MCF 10A (cell line): Measurements from ENCODE around the gene ITPRIP. TPM values are rescaled to one million over a fixed set of nuclear protein-coding genes. Genes with fewer than 3 reads are reported as not detected.
A peak's percentile ranks its signal among the peaks of the same experiment; 100 is the strongest.

Experiments
- BruUV-seq: library from RNA; stranded (reverse); fragments of 400-500 nt; replicated peaks from 2 replicates; lab custom pipeline; 2021; lab: Mats Ljungman, UMichigan
- CTCF ChIA-PET: fragments of 300-600 bp; sonication (Branson Sonifier 250); formaldehyde crosslinking; extraction: SDS; loops from one replicate; lab custom pipeline; 2021; ENCODE audit warnings: antibody characterized with exemption, inconsistent platforms; lab: Yijun Ruan, JAX
- POLR2A ChIA-PET: fragments of 300-600, 350-650 bp; sonication (Branson Sonifier 250); formaldehyde crosslinking; extraction: SDS; loops from one replicate; lab custom pipeline; 2020; ENCODE audit warnings: antibody characterized with exemption, inconsistent platforms; lab: Yijun Ruan, JAX
- DNase-seq: peaks from one replicate; pipeline ENCODE4 v3.0.0-alpha.2; 2018; ENCODE audit not compliant: unreplicated experiment
- H3K27ac Mint-ChIP-seq: one replicate; pipeline ENCODE4 v1.8.0; 2022; ENCODE audit warnings: mild to moderate bottlenecking, low read depth, mixed read lengths; ENCODE audit not compliant: unreplicated experiment
- H3K27me3 Mint-ChIP-seq: one replicate; pipeline ENCODE4 v1.8.0; 2022; ENCODE audit warnings: mixed read lengths; ENCODE audit not compliant: insufficient read depth, unreplicated experiment
- H3K36me3 Mint-ChIP-seq: one replicate; pipeline ENCODE4 v1.8.0; 2022; ENCODE audit warnings: mild to moderate bottlenecking, moderate library complexity, mixed read lengths; ENCODE audit not compliant: insufficient read depth, unreplicated experiment
- H3K4me1 Mint-ChIP-seq: one replicate; pipeline ENCODE4 v1.8.0; 2022; ENCODE audit warnings: mixed read lengths; ENCODE audit not compliant: insufficient read depth, unreplicated experiment
- H3K4me3 Mint-ChIP-seq: one replicate; pipeline ENCODE4 v1.8.0; 2022; ENCODE audit warnings: mild to moderate bottlenecking, moderate library complexity, mixed read lengths; ENCODE audit not compliant: unreplicated experiment
- H3K9me3 Mint-ChIP-seq: one replicate; pipeline ENCODE4 v1.8.0; 2022; ENCODE audit warnings: mixed read lengths; ENCODE audit not compliant: unreplicated experiment
- intact Hi-C: fragments of 100-400 bp; cut with micrococcal nuclease; formaldehyde crosslinking; loops from 2 replicates; pipeline ENCODE4 v1.14.1; 2022
- total RNA-seq: library from RNA; stranded (reverse); gene quantifications from 2 replicates; pipeline ENCODE4 v1.2.3, GENCODE V29; 2022
- TF ChIP-seq, protein P1 (sequence below): fragments of 200-600 bp; IDR thresholded peaks from one replicate; pipeline ENCODE4 v1.8.0; 2022; ENCODE audit warnings: antibody characterized with exemption, mild to moderate bottlenecking; ENCODE audit not compliant: unreplicated experiment

Gene ITPRIP
- total RNA-seq, 1 experiment from 2014 or later: 29.4 TPM

DNA sequence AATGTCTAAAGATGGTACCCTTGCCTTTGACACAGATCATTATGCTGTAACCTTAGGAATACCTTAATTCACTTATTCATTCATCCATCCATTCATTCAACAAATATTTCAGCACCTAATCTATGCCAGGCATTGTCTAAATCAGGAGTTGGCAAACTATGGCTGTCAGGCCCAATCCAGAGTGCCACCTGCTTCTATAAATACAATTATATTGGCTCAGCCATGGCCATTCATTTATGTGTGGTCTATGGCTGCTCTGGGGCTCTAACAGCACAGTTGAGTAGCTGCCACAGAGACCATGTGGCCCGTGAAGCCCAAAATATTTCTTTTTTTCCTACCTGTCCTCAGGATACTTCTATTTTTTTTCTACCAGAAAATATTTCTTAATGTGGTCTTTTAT lies 6.0 kb upstream of the ITPRIP start:
- no peak overlapping the region for H3K4me3 Mint-ChIP-seq
- no peaks in the 10 kb centered on the region for H3K27me3 Mint-ChIP-seq
- TF ChIP-seq, protein P1, sequence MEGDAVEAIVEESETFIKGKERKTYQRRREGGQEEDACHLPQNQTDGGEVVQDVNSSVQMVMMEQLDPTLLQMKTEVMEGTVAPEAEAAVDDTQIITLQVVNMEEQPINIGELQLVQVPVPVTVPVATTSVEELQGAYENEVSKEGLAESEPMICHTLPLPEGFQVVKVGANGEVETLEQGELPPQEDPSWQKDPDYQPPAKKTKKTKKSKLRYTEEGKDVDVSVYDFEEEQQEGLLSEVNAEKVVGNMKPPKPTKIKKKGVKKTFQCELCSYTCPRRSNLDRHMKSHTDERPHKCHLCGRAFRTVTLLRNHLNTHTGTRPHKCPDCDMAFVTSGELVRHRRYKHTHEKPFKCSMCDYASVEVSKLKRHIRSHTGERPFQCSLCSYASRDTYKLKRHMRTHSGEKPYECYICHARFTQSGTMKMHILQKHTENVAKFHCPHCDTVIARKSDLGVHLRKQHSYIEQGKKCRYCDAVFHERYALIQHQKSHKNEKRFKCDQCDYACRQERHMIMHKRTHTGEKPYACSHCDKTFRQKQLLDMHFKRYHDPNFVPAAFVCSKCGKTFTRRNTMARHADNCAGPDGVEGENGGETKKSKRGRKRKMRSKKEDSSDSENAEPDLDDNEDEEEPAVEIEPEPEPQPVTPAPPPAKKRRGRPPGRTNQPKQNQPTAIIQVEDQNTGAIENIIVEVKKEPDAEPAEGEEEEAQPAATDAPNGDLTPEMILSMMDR: no peak
- H3K4me1 Mint-ChIP-seq: peaks cover 12% of the 10 kb centered on the region
- H3K27ac Mint-ChIP-seq: no peak overlapping the region
- intact Hi-C loops: no loop called here
- H3K9me3 Mint-ChIP-seq: no peaks in the 10 kb centered on the region
- BruUV-seq: no TSS peak
- ChIA-PET CTCF (interaction anchor here (0.7 to 3.5 kb wide), 3 partner anchors 52 to 53 kb away, joined by 3 to 27 read pairs (median 3); no protein-coding TSS in a partner anchor), POLR2A (interaction anchor here (1.4 kb wide), 1 partner anchor 14 kb away, joined by 3 read pairs; no protein-coding TSS in a partner anchor)
- no peaks in the 10 kb centered on the region for H3K36me3 Mint-ChIP-seq
- no peak for DNase-seq

DNA sequence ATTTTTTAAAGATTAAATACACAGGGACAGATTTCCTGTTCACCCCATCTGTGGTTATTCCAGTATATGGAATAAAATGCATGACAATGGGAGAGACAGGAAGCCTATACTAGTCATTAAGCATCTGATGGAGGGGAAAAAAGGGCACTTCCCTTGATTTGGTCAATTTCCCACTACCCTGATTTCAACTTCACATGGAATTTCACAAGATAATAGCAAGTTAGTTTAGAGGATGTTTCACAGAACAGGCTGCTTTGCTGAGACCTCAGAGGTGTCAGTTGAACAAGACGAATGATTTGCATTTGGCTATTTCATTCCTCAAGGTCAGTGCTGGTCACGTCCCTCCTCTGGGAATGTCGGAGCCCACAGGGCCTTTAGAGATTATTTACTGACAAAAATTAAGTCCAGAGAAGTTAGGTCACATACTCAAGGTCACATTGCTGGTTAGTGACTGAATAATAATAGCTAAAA lies 4.7 kb upstream of the ITPRIP start:
- TF ChIP-seq, protein P1: no peak
- no peak for DNase-seq
- Mint-ChIP-seq H3K36me3 (no peaks in the 10 kb centered on the region), H3K4me1 (peaks cover 21% of the 10 kb centered on the region), H3K9me3 (no peaks in the 10 kb centered on the region), H3K27ac (no peak overlapping the region), H3K27me3 (no peaks in the 10 kb centered on the region), H3K4me3 (no peak overlapping the region)
- BruUV-seq: no TSS peak
- intact Hi-C loops: no loop called here
- ChIA-PET POLR2A (interaction anchor here (0.7 to 1.4 kb wide), 2 partner anchors 13 to 20 kb away, joined by 3 read pairs; no protein-coding TSS in a partner anchor), CTCF (interaction anchor here (0.7 to 3.5 kb wide), 5 partner anchors 11 to 68 kb away, joined by 3 to 27 read pairs (median 8); no protein-coding TSS in a partner anchor)

DNA sequence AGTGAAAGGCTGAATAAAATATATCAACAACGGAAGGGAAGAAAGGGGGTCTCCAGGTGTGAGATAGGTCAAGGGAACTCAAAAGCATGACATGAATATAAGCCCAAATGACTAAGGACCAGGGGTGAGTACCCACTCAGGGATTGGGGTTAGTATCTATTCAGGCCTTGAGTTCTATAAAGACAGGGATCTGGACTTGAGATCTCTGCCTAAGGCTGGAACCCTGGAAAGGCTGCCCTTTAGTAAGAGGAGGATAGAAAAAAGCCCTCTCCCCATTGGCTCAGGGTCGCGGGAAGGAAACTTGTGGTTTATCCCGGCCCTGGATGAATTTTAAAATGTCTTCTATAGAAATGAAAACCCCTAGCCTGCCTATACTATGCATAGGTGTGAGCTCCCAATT lies 2.4 kb upstream of the ITPRIP start:
- Mint-ChIP-seq H3K4me1 (peaks cover 27% of the 10 kb centered on the region), H3K36me3 (no peaks in the 10 kb centered on the region), H3K27me3 (no peaks in the 10 kb centered on the region), H3K4me3 (no peak overlapping the region), H3K9me3 (no peaks in the 10 kb centered on the region), H3K27ac (no peak overlapping the region)
- TF ChIP-seq, protein P1: no peak
- CTCF ChIA-PET: interaction anchor here (0.6 to 3.5 kb wide), 10 partner anchors 9 to 491 kb away, joined by 3 to 27 read pairs (median 6); no protein-coding TSS in a partner anchor
- POLR2A ChIA-PET: interaction anchor here (0.6 to 1.3 kb wide), 8 partner anchors 9 to 67 kb away, joined by 3 to 12 read pairs (median 3); no protein-coding TSS in a partner anchor
- no TSS peak for BruUV-seq
- no peak for DNase-seq
- intact Hi-C loops: no loop called here

DNA sequence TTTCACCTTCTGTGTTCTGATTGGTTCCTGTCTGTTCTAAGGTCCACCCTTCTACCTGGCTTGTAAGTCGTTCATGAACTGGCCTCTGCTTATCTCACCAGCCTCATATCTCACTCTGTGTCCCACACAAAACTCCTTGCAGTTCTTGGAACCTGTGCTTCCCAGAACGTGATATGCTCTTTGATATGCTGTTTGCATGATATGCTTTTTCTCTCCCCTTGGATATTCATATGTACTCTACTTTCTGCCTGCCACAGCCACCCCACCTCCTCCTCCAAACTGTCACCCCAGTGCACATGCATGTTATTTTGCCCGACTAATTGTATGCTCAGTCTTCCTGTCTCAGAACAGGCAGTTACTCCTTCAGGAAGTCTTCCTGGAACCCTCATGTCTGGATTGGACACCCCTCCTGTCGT lies 1.9 kb upstream of the ITPRIP start:
- peaks cover 33% of the 10 kb centered on the region for H3K4me1 Mint-ChIP-seq
- ChIA-PET CTCF (interaction anchor here (2.5 to 6.6 kb wide), 6 partner anchors 10 to 65 kb away, joined by 14 to 46 read pairs (median 28); no protein-coding TSS in a partner anchor), POLR2A (interaction anchor here (0.7 to 6.9 kb wide), 14 partner anchors 9 to 86 kb away, joined by 3 to 146 read pairs (median 9); partner anchors contain the start of gene CFAP58)
- intact Hi-C loops: no loop called here
- H3K9me3 Mint-ChIP-seq: no peaks in the 10 kb centered on the region
- TF ChIP-seq, protein P1: no peak
- H3K4me3 Mint-ChIP-seq: peak overlapping the region; percentile 80
- peaks cover 5% of the 10 kb centered on the region for H3K36me3 Mint-ChIP-seq
- no peaks in the 10 kb centered on the region for H3K27me3 Mint-ChIP-seq
- no peak for DNase-seq
- no TSS peak for BruUV-seq
- peak overlapping the region; percentile 97 for H3K27ac Mint-ChIP-seq
